HepG2 (cell line): ENCODE data around the gene UQCC5. TPM values are rescaled to one million over a fixed set of nuclear protein-coding genes. Genes with fewer than 3 reads are reported as not detected.
A peak's percentile ranks its signal among the peaks of the same experiment; 100 is the strongest.

Experiments
- ATAC-seq: fragments of 200-7000 bp; cut with Tn5 transposase; 3 replicates; pipeline ENCODE4 v1.9.1; 2020; ENCODE audit warnings: mild to moderate bottlenecking, moderate library complexity
- BruUV-seq: library from RNA; stranded (reverse); fragments of 400-500 nt; replicated peaks from 2 replicates; lab custom pipeline; 2021; lab: Mats Ljungman, UMichigan
- CTCF ChIA-PET: fragments of 300-600 bp; formaldehyde crosslinking; extraction: SDS; loops from one replicate; lab custom pipeline; 2021; ENCODE audit warnings: low total read pairs, inconsistent platforms, low intra/inter-chr PET ratio; lab: Yijun Ruan, JAX
- POLR2A ChIA-PET: fragments of 350-600 bp; sonication (Branson Sonifier 250); formaldehyde crosslinking; loops from one replicate; lab custom pipeline; 2020; ENCODE audit warnings: antibody characterized with exemption, inconsistent platforms; lab: Yijun Ruan, JAX
- DNase-seq: peaks from one replicate; pipeline ENCODE4 v3.0.0-alpha.2; 2015; ENCODE audit warnings: low spot score
- FAIRE-seq: peaks from 3 replicates; lab custom pipeline; 2011; peaks lifted over from hg19 to GRCh38; lab: Jason Lieb, UNC
- H2AFZ ChIP-seq: one replicate; pipeline ENCODE4 v1.6.1; 2011; ENCODE audit warnings: low read length, inconsistent platforms
- H3K27ac ChIP-seq: fragments of 300-600 bp; 3 replicates; pipeline ENCODE4 v1.8.0; 2011; ENCODE audit warnings: mixed run types, mild to moderate bottlenecking, mixed read lengths, low read length, inconsistent platforms; ENCODE audit not compliant: insufficient read depth; ENCODE audit errors: extremely low read length
- H3K27me3 ChIP-seq, 2 experiments: fragments of 200-600 bp in 1 of 2; 2 replicates in 1 of 2; 3 replicates in 1 of 2; pipeline versions ENCODE4 v1.6.0 to v1.8.0; 2011; ENCODE audit warnings: low read length in 2 of 2, mild to moderate bottlenecking in 2 of 2, moderate library complexity in 2 of 2, inconsistent platforms in 1 of 2; ENCODE audit not compliant: insufficient read depth in 2 of 2, control insufficient read depth in 1 of 2
- H3K36me3 ChIP-seq, 2 experiments: fragments of 200-600 bp in 1 of 2; replicated peaks in 1 of 2; 2 replicates in 1 of 2; 3 replicates in 1 of 2; pipeline versions ENCODE4 v1.5.1 to v1.8.0; 2011; ENCODE audit warnings: low read length in 2 of 2, inconsistent platforms in 1 of 2; ENCODE audit not compliant: insufficient read depth in 2 of 2, control insufficient read depth in 1 of 2
- H3K4me1 ChIP-seq: 2 replicates; pipeline ENCODE4 v1.5.1; 2012; ENCODE audit warnings: low read length, inconsistent platforms; ENCODE audit not compliant: insufficient read depth
- H3K4me2 ChIP-seq: 2 replicates; pipeline ENCODE4 v1.6.0; 2011; ENCODE audit warnings: low read depth, low read length, inconsistent platforms
- H3K4me3 ChIP-seq, 3 experiments: fragments of 200-600 bp in 1 of 3; sonication (generic), shearing (Covaris generic) in 1 of 3; replicated peaks in 1 of 3; 2 replicates each; pipeline ENCODE4 v1.5.1; 2011 to 2016; ENCODE audit warnings: low read length in 3 of 3, inconsistent platforms in 2 of 3, low read depth in 2 of 3, mild to moderate bottlenecking in 2 of 3, control low read depth in 1 of 3, mixed read lengths in 1 of 3; ENCODE audit not compliant: insufficient read depth in 1 of 3
- H3K79me2 ChIP-seq: one replicate; pipeline ENCODE4 v1.6.1; 2011; ENCODE audit warnings: low read length, inconsistent platforms; ENCODE audit not compliant: insufficient read depth
- H3K9ac ChIP-seq: 2 replicates; pipeline ENCODE4 v1.6.0; 2011; ENCODE audit warnings: mild to moderate bottlenecking, low read depth, low read length, inconsistent platforms; ENCODE audit not compliant: insufficient read depth
- H3K9me3 ChIP-seq: 2 replicates; pipeline ENCODE4 v1.5.1; 2012; ENCODE audit warnings: mild to moderate bottlenecking, low read length
- H4K20me1 ChIP-seq: 2 replicates; pipeline ENCODE4 v1.6.0; 2011; ENCODE audit warnings: inconsistent platforms, mild to moderate bottlenecking, low read length, moderate library complexity; ENCODE audit not compliant: insufficient read depth
- AKNA ChIP-seq: sonication (generic); formaldehyde crosslinking; IDR thresholded peaks from 2 replicates; pipeline ENCODE4 v1.4.0; 2020; ENCODE audit warnings: missing genetic modification reagents, borderline replicate concordance
- HNRNPLL ChIP-seq: fragments of 200-400 bp; formaldehyde crosslinking; IDR thresholded peaks from 2 replicates; pipeline ENCODE4 v1.6.1; 2017; ENCODE audit warnings: mild to moderate bottlenecking, low read depth, low read length; ENCODE audit not compliant: poor library complexity, severe bottlenecking
- SIN3B ChIP-seq: fragments of 150-350 bp; IDR thresholded peaks from 2 replicates; pipeline ENCODE4 v1.6.1; 2014; ENCODE audit warnings: low read length
- ZBTB33 ChIP-seq: sonication (generic); formaldehyde crosslinking; IDR thresholded peaks from 2 replicates; pipeline ENCODE4 v1.4.0; 2020; ENCODE audit warnings: missing genetic modification reagents
- ZNF598 ChIP-seq: sonication (generic); formaldehyde crosslinking; IDR thresholded peaks from 2 replicates; pipeline ENCODE4 v1.5.1; 2020; ENCODE audit warnings: mild to moderate bottlenecking, missing genetic modification reagents, borderline replicate concordance
- ZNF761 ChIP-seq: sonication (generic); formaldehyde crosslinking; conservative IDR thresholded peaks from 2 replicates; pipeline ENCODE4 v1.4.0; 2020; ENCODE audit warnings: mild to moderate bottlenecking, missing genetic modification reagents
- WGBS: methylation state at CpG from one replicate; pipeline ENCODE4 v1.1.6; 2017; ENCODE audit warnings: low lambda C conversion rate; 5-methylcytosine and 5-hydroxymethylcytosine counted together
- in situ Hi-C: cut with HindIII; loops from 2 replicates; pipeline ENCODE4 v1.10.0; 2017; ENCODE audit warnings: low pct_unique_long_range_greater_than_20kb; ENCODE audit not compliant: extremely low pct_ligation_motif_present
- intact Hi-C: fragments of 100-400 bp; cut with micrococcal nuclease; formaldehyde crosslinking; loops from one replicate; pipeline ENCODE4 v1.10.0; 2022; ENCODE audit not compliant: unreplicated experiment
- polyA plus RNA-seq, 8 experiments: library from polyadenylated mRNA; depleted of rRNA in 3 of 8; stranded (reverse) in 7 of 8; unstranded in 1 of 8; fragments of >200 nt; fragmentation: Illumina TruSeq in 4 of 8; extraction: Trizol in 4 of 8; gene quantifications; 2 replicates each; pipeline versions ENCODE4 v1.2.1 to v1.2.3, GENCODE V29; 2011 to 2016; ENCODE audit warnings: low read depth in 4 of 8, missing spikeins in 1 of 8, mixed read lengths in 1 of 8; ENCODE audit not compliant: insufficient read depth in 1 of 8
- total RNA-seq, 5 experiments: library from RNA; depleted of rRNA; stranded (reverse); fragments of >200 nt; fragmentation: Illumina TruSeq; extraction: Trizol; gene quantifications; 2 replicates each; pipeline ENCODE4 v1.2.3, GENCODE V29; 2016; ENCODE audit warnings: low read depth in 1 of 5
- TF ChIP-seq, protein P1 (sequence below): sonication (generic); formaldehyde crosslinking; IDR thresholded peaks from 2 replicates; pipeline ENCODE4 v1.5.1; 2020; ENCODE audit warnings: mild to moderate bottlenecking, missing genetic modification reagents, borderline replicate concordance

Gene UQCC5
- total and polyA plus RNA-seq, 2 of the 13 experiments (the other 11 are each of a cell fraction or from before 2014, with no cell fraction given): 15.4 to 29.5 TPM

GRCh38 chr3:52523386-52524257 lies 12.8 kb upstream of the UQCC5 start (continued):
- no peak for TF ChIP-seq ZNF598
- TF ChIP-seq SIN3B: no peak
- TF ChIP-seq, protein P1, sequence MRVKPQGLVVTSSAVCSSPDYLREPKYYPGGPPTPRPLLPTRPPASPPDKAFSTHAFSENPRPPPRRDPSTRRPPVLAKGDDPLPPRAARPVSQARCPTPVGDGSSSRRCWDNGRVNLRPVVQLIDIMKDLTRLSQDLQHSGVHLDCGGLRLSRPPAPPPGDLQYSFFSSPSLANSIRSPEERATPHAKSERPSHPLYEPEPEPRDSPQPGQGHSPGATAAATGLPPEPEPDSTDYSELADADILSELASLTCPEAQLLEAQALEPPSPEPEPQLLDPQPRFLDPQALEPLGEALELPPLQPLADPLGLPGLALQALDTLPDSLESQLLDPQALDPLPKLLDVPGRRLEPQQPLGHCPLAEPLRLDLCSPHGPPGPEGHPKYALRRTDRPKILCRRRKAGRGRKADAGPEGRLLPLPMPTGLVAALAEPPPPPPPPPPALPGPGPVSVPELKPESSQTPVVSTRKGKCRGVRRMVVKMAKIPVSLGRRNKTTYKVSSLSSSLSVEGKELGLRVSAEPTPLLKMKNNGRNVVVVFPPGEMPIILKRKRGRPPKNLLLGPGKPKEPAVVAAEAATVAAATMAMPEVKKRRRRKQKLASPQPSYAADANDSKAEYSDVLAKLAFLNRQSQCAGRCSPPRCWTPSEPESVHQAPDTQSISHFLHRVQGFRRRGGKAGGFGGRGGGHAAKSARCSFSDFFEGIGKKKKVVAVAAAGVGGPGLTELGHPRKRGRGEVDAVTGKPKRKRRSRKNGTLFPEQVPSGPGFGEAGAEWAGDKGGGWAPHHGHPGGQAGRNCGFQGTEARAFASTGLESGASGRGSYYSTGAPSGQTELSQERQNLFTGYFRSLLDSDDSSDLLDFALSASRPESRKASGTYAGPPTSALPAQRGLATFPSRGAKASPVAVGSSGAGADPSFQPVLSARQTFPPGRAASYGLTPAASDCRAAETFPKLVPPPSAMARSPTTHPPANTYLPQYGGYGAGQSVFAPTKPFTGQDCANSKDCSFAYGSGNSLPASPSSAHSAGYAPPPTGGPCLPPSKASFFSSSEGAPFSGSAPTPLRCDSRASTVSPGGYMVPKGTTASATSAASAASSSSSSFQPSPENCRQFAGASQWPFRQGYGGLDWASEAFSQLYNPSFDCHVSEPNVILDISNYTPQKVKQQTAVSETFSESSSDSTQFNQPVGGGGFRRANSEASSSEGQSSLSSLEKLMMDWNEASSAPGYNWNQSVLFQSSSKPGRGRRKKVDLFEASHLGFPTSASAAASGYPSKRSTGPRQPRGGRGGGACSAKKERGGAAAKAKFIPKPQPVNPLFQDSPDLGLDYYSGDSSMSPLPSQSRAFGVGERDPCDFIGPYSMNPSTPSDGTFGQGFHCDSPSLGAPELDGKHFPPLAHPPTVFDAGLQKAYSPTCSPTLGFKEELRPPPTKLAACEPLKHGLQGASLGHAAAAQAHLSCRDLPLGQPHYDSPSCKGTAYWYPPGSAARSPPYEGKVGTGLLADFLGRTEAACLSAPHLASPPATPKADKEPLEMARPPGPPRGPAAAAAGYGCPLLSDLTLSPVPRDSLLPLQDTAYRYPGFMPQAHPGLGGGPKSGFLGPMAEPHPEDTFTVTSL (CRISPR knock-in tag): no peak
- TF ChIP-seq, all 625 proteins: peak for 8

DNA sequence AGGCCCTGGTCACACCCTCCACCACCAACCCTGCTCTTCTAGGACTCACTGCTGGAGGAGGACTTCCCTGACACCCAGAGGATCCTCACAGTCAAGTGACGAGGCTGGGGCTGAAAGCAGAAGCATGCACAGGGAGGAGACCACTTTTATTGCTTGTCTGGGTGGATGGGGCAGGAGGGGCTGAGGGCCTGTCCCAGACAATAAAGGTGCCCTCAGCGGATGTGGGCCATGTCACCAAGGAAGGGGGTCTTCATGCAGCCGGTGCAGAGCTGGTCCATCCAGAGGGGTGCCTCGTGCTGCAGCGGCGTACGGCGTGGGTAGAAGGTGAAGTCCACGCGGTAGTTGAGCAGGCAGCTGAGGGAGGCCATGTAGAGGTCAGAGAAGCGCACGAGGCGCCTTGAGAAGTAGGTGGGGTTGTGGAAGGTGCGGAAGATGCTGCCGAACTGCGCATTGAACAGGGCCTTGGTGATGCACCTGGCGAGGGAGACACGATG lies 12.1 kb upstream of the UQCC5 start:
- FAIRE-seq (no peak), ATAC-seq (no peak), DNase-seq (no peak)
- Histone ChIP-seq H3K27ac (no peak overlapping the region), H3K4me3 (no peak overlapping the region), H3K9ac (no peak overlapping the region), H3K9me3 (no peaks in the 10 kb centered on the region), H4K20me1 (no peaks in the 10 kb centered on the region), H3K4me1 (peaks cover 14% of the 10 kb centered on the region), H3K36me3 (peaks cover 21 to 40% of the 10 kb centered on the region in 2 experiments), H3K79me2 (no peaks in the 10 kb centered on the region), H3K27me3 (no peaks in the 10 kb centered on the region; a peak in 1 of 5 replicates), H2AFZ (no peak overlapping the region), H3K4me2 (no peak overlapping the region)
- POLR2A ChIA-PET: no interaction called here
- CTCF ChIA-PET: no interaction called here
- intact Hi-C loops: no loop called here
- 98% methylated on average over 16 of the region's 18 CpGs for WGBS
- TSS peak; percentile 43 for BruUV-seq
- in situ Hi-C loops: no loop called here
- TF ChIP-seq ZNF761 (no peak), ZBTB33 (no peak), AKNA (CRISPR knock-in tag) (no peak), HNRNPLL (no peak)
